Endothelial cell of hepatic sinusoid (primary cell): Measurements from ENCODE around the gene JAKMIP2.

Experiments used
- in situ Hi-C: cut with HindIII; loops from 2 replicates; pipeline ENCODE4 v1.10.0; 2017; ENCODE audit warnings: low sequenced_read_pairs

Gene JAKMIP2

GRCh38 chr5:147564124-147564486, 218.4 kb downstream of the JAKMIP2 start:
- in situ Hi-C loops: no loop called here

DNA sequence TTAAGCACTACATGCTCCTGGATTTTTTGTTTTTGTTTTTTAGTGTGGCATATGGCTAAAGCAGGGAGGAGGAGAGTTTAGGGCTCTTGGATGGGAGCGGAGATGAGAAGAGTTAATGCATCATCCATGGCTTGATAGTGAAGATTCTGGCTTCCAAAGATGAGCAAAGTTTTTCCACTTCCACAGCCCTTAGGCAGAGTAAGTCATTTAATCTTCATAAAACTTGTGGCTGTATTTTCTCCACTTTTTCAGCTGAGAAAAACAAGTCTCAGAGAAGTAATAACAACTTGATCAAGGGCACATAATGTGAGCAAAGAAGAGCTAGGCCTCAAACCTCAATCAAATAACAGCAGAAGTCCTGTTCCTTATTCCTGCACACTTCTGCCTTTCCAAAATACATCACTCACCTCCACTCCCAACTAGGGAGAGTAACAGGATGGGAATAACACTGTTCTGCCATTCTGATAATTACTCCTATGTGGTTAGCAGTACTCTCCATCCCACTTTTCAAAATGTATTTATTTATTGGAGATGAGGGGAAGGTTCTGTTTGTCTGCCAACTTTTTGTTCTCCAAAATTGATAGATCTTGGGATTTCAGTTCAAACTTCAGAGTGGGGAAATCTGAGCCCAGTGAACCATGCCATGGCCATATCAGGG, 218.9 kb downstream of the JAKMIP2 start:
- in situ Hi-C loops: no loop called here

GRCh38 chr5:147561435-147561834, 221.1 kb downstream of the JAKMIP2 start:
- in situ Hi-C loops: no loop called here

- in situ Hi-C loops: no loop called here
These were observed 221.7 kb downstream of the JAKMIP2 start for GRCh38 chr5:147560718-147561331.

GRCh38 chr5:147559749-147560148, 222.8 kb downstream of the JAKMIP2 start:
- in situ Hi-C loops: loop anchor here (10.0 kb wide), 1 partner anchor 105 kb away; no protein-coding TSS in a partner anchor

DNA sequence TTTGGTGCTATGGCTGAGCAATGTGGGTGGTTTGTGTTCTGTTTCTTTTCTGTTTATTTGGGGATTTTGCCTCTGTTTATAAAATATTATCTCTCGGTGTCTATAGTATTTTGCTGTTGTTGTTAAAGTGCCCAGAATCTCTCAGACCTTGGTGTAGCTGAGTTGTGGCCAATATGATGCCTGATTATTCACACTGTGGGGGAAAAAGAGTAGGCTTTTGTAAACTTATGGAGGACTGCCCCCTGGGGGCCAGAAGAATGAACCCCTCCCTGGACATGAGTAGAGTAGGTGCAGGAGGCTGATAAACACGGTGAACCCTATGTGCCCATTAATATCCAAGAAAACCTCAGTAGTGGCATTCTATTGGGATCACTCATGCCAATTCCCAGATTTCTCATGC, 223.7 kb downstream of the JAKMIP2 start:
- in situ Hi-C loops: loop anchor here (10.0 kb wide), 1 partner anchor 104 kb away; no protein-coding TSS in a partner anchor

- in situ Hi-C loops: loop anchor here (10.0 kb wide), 1 partner anchor 103 kb away; no protein-coding TSS in a partner anchor
These were observed 224.4 kb downstream of the JAKMIP2 start for GRCh38 chr5:147557876-147558745.

DNA sequence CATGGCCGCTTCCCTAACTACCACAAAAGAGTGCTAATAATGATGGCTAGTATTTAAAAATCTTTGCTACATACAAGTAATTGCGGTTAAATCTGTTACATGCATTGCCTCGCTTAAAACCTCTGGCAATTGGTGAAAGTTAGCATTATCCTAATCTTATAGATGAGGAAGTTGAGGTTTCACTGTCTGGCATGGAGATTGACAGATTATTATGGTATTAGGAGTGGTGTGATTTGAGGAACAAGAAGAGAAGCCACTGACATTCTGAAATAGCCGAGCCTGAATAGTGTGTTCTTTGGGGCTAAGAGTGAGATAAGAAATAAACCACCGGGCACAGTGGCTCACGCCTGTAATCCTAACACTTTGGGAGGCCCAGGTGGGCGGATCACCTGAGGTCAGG, 227.4 kb downstream of the JAKMIP2 start:
- in situ Hi-C loops: loop anchor here (10.0 kb wide), 1 partner anchor 100 kb away; no protein-coding TSS in a partner anchor

- in situ Hi-C loops: loop anchor here (10.0 kb wide), 1 partner anchor 100 kb away; no protein-coding TSS in a partner anchor
These were observed 228.2 kb downstream of the JAKMIP2 start for GRCh38 chr5:147554261-147554817.

DNA sequence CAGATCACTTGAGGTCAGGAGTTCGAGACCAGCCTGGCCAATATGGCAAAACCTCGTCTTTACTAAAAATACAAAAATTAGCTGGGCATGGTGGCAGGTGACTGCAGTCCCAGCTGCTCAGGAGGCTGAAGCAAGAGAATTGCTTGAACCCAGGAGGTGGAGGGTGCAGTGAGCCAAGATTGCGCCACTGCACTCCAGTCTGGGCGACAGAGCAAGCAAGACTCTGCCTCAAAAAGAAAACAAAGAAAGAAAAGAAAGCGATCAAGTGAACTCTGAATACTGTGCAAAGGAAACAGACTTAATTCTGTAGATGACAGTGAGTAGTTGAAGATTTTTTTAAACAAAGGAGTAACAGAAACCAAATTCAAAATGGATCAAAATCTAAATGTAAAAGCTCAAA, 228.7 kb downstream of the JAKMIP2 start:
- in situ Hi-C loops: loop anchor here (10.0 kb wide), 1 partner anchor 99 kb away; no protein-coding TSS in a partner anchor

- in situ Hi-C loops: loop anchor here (10.0 kb wide), 1 partner anchor 98 kb away; no protein-coding TSS in a partner anchor
These were observed 229.6 kb downstream of the JAKMIP2 start for GRCh38 chr5:147552897-147553296.

DNA sequence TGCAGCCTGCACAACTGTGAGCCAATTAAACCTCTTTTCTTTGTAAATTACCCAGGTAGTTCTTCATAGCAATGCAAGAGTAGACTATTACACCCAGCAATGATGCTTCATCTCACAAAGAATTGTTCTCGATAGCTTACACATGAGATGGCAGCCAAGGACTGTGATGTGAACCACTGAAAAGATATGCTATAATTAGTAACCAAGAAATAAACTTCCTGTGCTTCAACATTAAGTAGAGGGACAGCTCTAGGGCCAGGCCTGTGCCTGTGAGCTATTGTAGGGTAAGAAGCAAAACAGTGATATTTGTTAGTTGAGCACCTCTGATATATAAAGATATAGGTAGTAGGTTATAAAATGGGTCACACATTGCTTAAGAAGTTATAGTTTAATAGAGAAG, 230.9 kb downstream of the JAKMIP2 start:
- in situ Hi-C loops: loop anchor here (10.0 kb wide), 1 partner anchor 97 kb away; no protein-coding TSS in a partner anchor

- in situ Hi-C loops: no loop called here
These were observed 234.8 kb downstream of the JAKMIP2 start for GRCh38 chr5:147547730-147548129.

DNA sequence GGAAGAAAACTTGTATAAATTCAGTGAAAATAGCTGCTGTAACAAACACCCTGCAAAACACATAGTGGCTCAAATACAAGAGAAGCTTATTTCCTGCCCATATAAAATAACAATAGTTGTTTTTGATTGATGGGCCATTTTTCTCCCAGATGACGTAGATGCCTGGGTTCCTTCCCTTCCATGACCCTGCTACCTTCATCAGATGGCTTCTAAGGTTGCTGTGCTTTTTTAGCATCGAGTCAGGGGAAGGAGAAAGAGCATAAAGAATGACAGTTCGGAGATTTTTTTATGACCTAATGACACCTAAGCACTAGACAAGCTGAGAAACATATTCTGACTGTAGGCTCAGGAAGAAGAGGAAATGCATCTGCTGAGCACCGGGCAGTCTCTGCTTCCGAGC, 238.0 kb downstream of the JAKMIP2 start:
- in situ Hi-C loops: no loop called here

DNA sequence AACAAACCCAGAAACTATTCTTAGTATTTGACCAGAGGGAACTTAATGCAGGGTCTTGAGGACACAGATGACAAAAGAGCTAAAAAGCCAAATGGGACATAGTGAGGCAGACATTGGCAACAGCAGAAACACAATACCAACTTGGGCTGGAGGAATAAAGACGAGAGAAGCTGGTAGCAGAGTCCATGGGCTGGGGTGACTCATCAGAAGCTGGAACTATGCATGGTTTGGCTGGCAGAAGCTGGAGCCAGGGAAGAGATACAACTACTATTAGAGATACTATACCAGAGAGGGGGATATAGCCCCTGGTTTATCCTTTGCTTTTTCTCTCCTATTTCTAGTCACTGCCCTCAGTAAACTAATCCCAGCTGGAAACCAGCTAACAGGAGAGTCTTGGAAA, 243.5 kb downstream of the JAKMIP2 start:
- in situ Hi-C loops: no loop called here

GRCh38 chr5:147538236-147538635, 244.3 kb downstream of the JAKMIP2 start:
- in situ Hi-C loops: no loop called here
